Ovary (tissue), 3 donors: ENCODE results near the gene KCNB1.

Experiments
- EP300 ChIP-seq: sonication (generic); formaldehyde crosslinking; IDR thresholded peaks from one replicate; pipeline ENCODE4 v1.6.1; 2017; ENCODE audit warnings: antibody characterized with exemption
- POLR2A ChIP-seq: fragments of 450-650 bp; IDR thresholded peaks from one replicate; pipeline ENCODE4 v1.6.1; 2017; ENCODE audit warnings: antibody characterized with exemption, mild to moderate bottlenecking, moderate library complexity
- TF ChIP-seq, protein P1 (sequence below), 3 donors: fragments of 450-650 bp in 2 of 3; fragments of 200-600 bp in 1 of 3; IDR thresholded peaks; one replicate each; pipeline versions ENCODE4 v1.5.1 to v1.8.0; 2016 to 2022; ENCODE audit warnings: antibody characterized with exemption in 3 of 3, mild to moderate bottlenecking in 1 of 3
- donor health status: DM: no; HTN: no; CAD: no.

DNA sequence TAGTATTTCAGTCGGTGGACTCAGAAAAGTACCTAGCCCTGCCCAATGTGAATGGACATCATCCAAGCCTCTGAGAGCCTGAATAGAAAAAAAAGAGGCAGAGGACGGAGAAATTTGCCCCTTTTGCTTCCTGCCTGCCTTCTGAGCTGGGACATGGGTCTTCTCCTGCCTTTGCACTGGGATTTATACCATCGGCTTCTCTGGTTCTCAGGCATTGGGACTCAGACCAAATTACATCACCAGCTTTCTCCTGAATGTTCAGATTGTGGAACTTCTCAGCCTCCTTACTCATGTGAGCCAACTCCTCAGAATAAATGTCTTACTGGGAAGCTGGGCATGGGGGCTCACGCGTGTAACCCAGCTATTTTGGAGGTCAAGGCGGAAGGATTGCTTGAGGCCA, 19.8 kb downstream of the KCNB1 start:
- TF ChIP-seq EP300 (no peak), POLR2A (no peak)
- TF ChIP-seq, protein P1, sequence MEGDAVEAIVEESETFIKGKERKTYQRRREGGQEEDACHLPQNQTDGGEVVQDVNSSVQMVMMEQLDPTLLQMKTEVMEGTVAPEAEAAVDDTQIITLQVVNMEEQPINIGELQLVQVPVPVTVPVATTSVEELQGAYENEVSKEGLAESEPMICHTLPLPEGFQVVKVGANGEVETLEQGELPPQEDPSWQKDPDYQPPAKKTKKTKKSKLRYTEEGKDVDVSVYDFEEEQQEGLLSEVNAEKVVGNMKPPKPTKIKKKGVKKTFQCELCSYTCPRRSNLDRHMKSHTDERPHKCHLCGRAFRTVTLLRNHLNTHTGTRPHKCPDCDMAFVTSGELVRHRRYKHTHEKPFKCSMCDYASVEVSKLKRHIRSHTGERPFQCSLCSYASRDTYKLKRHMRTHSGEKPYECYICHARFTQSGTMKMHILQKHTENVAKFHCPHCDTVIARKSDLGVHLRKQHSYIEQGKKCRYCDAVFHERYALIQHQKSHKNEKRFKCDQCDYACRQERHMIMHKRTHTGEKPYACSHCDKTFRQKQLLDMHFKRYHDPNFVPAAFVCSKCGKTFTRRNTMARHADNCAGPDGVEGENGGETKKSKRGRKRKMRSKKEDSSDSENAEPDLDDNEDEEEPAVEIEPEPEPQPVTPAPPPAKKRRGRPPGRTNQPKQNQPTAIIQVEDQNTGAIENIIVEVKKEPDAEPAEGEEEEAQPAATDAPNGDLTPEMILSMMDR (IDR thresholded peaks at IDR 0.05), result no peak
